Astrocyte (in vitro differentiated cells and primary cell): ENCODE results near the gene YIF1A. TPM values are rescaled to one million over a fixed set of nuclear protein-coding genes. Genes with fewer than 3 reads are reported as not detected.
A peak's percentile ranks its signal among the peaks of the same experiment; 100 is the strongest.

Source experiments
- DNase-seq: peaks from one replicate; pipeline ENCODE4 v3.0.0-alpha.2; 2010; ENCODE audit warnings: low read depth
- FAIRE-seq: peaks from 2 replicates; lab custom pipeline; 2011; peaks lifted over from hg19 to GRCh38; lab: Jason Lieb, UNC
- H2AFZ ChIP-seq: 2 replicates; pipeline ENCODE4 v1.6.0; 2012; ENCODE audit warnings: low read depth, low read length, inconsistent platforms
- H3K27ac ChIP-seq: 2 replicates; pipeline ENCODE4 v1.5.1; 2011; ENCODE audit warnings: low read depth, low read length, inconsistent platforms
- H3K27me3 ChIP-seq: 2 replicates; pipeline ENCODE4 v1.6.0; 2011; ENCODE audit warnings: low read length, inconsistent platforms; ENCODE audit not compliant: insufficient read depth
- H3K36me3 ChIP-seq: 2 replicates; pipeline ENCODE4 v1.5.1; 2011; ENCODE audit warnings: low read length, inconsistent platforms; ENCODE audit not compliant: insufficient read depth
- H3K4me1 ChIP-seq: 2 replicates; pipeline ENCODE4 v1.5.1; 2011; ENCODE audit warnings: low read length, inconsistent platforms; ENCODE audit not compliant: insufficient read depth
- H3K4me2 ChIP-seq: 2 replicates; pipeline ENCODE4 v1.6.0; 2012; ENCODE audit warnings: low read length, inconsistent platforms
- H3K4me3 ChIP-seq: 2 replicates; pipeline ENCODE4 v1.5.1; 2011; ENCODE audit warnings: low read depth, mild to moderate bottlenecking, low read length, inconsistent platforms; ENCODE audit not compliant: insufficient read depth
- H3K79me2 ChIP-seq: 2 replicates; pipeline ENCODE4 v1.6.0; 2012; ENCODE audit warnings: mild to moderate bottlenecking, low read length, inconsistent platforms; ENCODE audit not compliant: insufficient read depth
- H3K9ac ChIP-seq: 2 replicates; pipeline ENCODE4 v1.6.0; 2012; ENCODE audit warnings: mild to moderate bottlenecking, low read length, inconsistent platforms
- H3K9me3 ChIP-seq: 2 replicates; pipeline ENCODE4 v1.5.1; 2012; ENCODE audit warnings: low read depth, mild to moderate bottlenecking, low read length, inconsistent platforms; ENCODE audit not compliant: insufficient read depth
- H4K20me1 ChIP-seq: 2 replicates; pipeline ENCODE4 v1.6.0; 2012; ENCODE audit warnings: low read length, inconsistent platforms; ENCODE audit not compliant: insufficient read depth
- H3K27ac Mint-ChIP-seq: one replicate; pipeline ENCODE4 v1.8.0; 2021; ENCODE audit warnings: mild to moderate bottlenecking, mixed read lengths; ENCODE audit not compliant: unreplicated experiment
- H3K27me3 Mint-ChIP-seq: one replicate; pipeline ENCODE4 v1.8.0; 2021; ENCODE audit warnings: low read depth, mixed read lengths; ENCODE audit not compliant: unreplicated experiment
- H3K36me3 Mint-ChIP-seq: one replicate; pipeline ENCODE4 v1.8.0; 2021; ENCODE audit warnings: low read depth, mixed read lengths; ENCODE audit not compliant: unreplicated experiment
- H3K4me1 Mint-ChIP-seq: one replicate; pipeline ENCODE4 v1.8.0; 2021; ENCODE audit warnings: low read depth, mixed read lengths; ENCODE audit not compliant: unreplicated experiment
- H3K4me3 Mint-ChIP-seq: one replicate; pipeline ENCODE4 v1.8.0; 2021; ENCODE audit warnings: mild to moderate bottlenecking, moderate library complexity, mixed read lengths; ENCODE audit not compliant: unreplicated experiment
- H3K9me3 Mint-ChIP-seq: one replicate; pipeline ENCODE4 v1.8.0; 2021; ENCODE audit warnings: mild to moderate bottlenecking, mixed read lengths; ENCODE audit not compliant: unreplicated experiment
- CTCF ChIP-seq: IDR thresholded peaks from 2 replicates; pipeline ENCODE4 v1.5.1; 2011; ENCODE audit warnings: low read depth, mild to moderate bottlenecking, inconsistent platforms, low read length, moderate library complexity; ENCODE audit not compliant: insufficient read depth
- EZH2 ChIP-seq: IDR thresholded peaks from 2 replicates; pipeline ENCODE4 v1.6.1; 2012; ENCODE audit warnings: mild to moderate bottlenecking, low read length, inconsistent platforms; ENCODE audit not compliant: insufficient read depth
- total RNA-seq: library from RNA; stranded (reverse); gene quantifications from 2 replicates; pipeline ENCODE4 v1.2.1, GENCODE V29; 2021

Gene YIF1A
- total RNA-seq, 1 donor from 2014 or later = 129 TPM

- Histone ChIP-seq H3K4me2 (peak overlapping the region; percentile 75), H3K4me1 (peaks cover 46% of the 10 kb centered on the region), H3K27me3 (no peaks in the 10 kb centered on the region), H2AFZ (peak overlapping the region; percentile 22), H3K27ac (peak overlapping the region; percentile 84), H3K79me2 (no peaks in the 10 kb centered on the region), H3K9ac (peak overlapping the region; percentile 74), H4K20me1 (peaks cover 14% of the 10 kb centered on the region), H3K4me3 (no peak overlapping the region), H3K9me3 (no peaks in the 10 kb centered on the region), H3K36me3 (no peaks in the 10 kb centered on the region)
- Mint-ChIP-seq H3K36me3 (peaks cover 2% of the 10 kb centered on the region), H3K4me3 (no peak overlapping the region), H3K27me3 (no peaks in the 10 kb centered on the region), H3K4me1 (peaks cover 39% of the 10 kb centered on the region), H3K9me3 (peaks cover 2% of the 10 kb centered on the region), H3K27ac (peak overlapping the region; percentile 84)
- TF ChIP-seq CTCF (no peak), EZH2 (no peak)
- DNase-seq (peak; percentile 58), FAIRE-seq (no peak)
Measured at GRCh38 chr11:66327171-66328030, 38.5 kb upstream of the YIF1A start.

- H3K4me1 ChIP-seq = peaks cover 46% of the 10 kb centered on the region
- peak overlapping the region; percentile 75 for H3K4me2 ChIP-seq
- H3K79me2 ChIP-seq = no peaks in the 10 kb centered on the region
- H4K20me1 ChIP-seq = peaks cover 5% of the 10 kb centered on the region
- TF ChIP-seq EZH2 (no peak), CTCF (no peak)
- DNase-seq = no peak
- H2AFZ ChIP-seq = peak overlapping the region; percentile 48
- no peaks in the 10 kb centered on the region for H3K9me3 ChIP-seq
- Mint-ChIP-seq H3K9me3 (peaks cover 2% of the 10 kb centered on the region), H3K4me1 (peaks cover 39% of the 10 kb centered on the region), H3K4me3 (no peak overlapping the region), H3K27me3 (no peaks in the 10 kb centered on the region), H3K27ac (peak overlapping the region; percentile 84), H3K36me3 (peaks cover 2% of the 10 kb centered on the region)
- H3K36me3 ChIP-seq = no peaks in the 10 kb centered on the region
- H3K4me3 ChIP-seq = no peak overlapping the region
- no peak for FAIRE-seq
- H3K9ac ChIP-seq = peak overlapping the region; percentile 74
- no peaks in the 10 kb centered on the region for H3K27me3 ChIP-seq
- peak overlapping the region; percentile 84 for H3K27ac ChIP-seq
Measured at GRCh38 chr11:66326261-66327111, 37.5 kb upstream of the YIF1A start.
